ENCODE measurements around the gene TTLL9. TPM values are rescaled to one million over a fixed set of nuclear protein-coding genes. Genes with fewer than 3 reads are reported as not detected.

Gene TTLL9
- total RNA-seq, 2 donors from 2014 or later = 1.2 TPM; not detected in 1

DNA sequence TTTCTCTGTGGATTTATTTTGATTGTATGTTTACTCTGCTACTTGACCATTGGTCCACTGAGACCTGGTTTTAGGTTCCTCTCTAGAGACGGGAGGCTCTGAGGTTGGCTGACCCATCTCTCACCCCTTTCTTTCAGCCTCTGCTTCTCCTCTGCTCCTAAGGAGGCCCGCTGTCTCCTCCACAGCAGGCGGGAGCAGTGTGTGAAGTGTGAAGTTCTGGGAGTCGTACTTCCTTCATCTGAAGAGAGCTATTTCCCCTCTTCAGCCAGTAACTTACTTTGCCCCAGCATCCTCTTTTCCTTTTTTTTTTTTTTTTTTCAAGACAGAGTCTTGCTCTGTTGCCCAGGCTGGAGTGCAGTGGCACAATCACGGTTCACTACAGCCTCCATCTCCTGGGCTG lies 60.3 kb downstream of the TTLL9 start:
- Histone ChIP-seq H3K36me3 (no peaks in the 10 kb centered on the region), H3K4me1 (replicated peaks) (no peaks in the 10 kb centered on the region), H3K9me3 (no peaks in the 10 kb centered on the region), H3K4me3 (no peak overlapping the region), H3K27me3 (replicated peaks; ENCODE audit: insufficient read depth) (no peaks in the 10 kb centered on the region), H3K27ac (no peak overlapping the region)
- TF ChIP-seq, protein P1, sequence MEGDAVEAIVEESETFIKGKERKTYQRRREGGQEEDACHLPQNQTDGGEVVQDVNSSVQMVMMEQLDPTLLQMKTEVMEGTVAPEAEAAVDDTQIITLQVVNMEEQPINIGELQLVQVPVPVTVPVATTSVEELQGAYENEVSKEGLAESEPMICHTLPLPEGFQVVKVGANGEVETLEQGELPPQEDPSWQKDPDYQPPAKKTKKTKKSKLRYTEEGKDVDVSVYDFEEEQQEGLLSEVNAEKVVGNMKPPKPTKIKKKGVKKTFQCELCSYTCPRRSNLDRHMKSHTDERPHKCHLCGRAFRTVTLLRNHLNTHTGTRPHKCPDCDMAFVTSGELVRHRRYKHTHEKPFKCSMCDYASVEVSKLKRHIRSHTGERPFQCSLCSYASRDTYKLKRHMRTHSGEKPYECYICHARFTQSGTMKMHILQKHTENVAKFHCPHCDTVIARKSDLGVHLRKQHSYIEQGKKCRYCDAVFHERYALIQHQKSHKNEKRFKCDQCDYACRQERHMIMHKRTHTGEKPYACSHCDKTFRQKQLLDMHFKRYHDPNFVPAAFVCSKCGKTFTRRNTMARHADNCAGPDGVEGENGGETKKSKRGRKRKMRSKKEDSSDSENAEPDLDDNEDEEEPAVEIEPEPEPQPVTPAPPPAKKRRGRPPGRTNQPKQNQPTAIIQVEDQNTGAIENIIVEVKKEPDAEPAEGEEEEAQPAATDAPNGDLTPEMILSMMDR (IDR thresholded peaks at IDR 0.05) = no peak
- no peak for TF ChIP-seq POLR2AphosphoS5 (IDR thresholded peaks at IDR 0.05)
- no peak for TF ChIP-seq POLR2A (IDR thresholded peaks at IDR 0.05)
- 48% methylated on average over 5 of the region's 5 CpGs for WGBS
- DNase-seq (ENCODE audit: low spot score) = no peak
- intact Hi-C loops (cut with DNase I) = no loop called here

DNA sequence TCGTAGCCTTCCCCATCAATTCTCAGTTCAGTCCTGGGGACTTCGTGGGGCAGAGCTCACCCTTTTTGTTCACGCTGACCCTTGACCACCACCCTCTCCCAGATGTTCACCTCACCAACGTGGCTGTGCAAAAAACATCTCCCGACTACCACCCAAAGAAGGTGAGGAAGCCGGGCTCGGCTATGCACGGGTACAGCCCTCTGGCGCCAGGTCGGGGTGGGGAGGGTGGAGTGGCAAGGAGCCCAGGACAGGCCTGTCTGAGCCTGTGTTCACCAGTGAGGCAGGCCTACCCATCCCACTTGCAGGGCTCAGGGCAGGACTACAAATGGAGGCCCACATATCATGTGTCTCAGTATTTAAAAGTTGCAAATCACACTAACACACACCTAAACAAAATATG lies 63.3 kb downstream of the TTLL9 start:
- Histone ChIP-seq H3K4me1 (replicated peaks) (no peaks in the 10 kb centered on the region), H3K27ac (no peak overlapping the region), H3K9me3 (no peaks in the 10 kb centered on the region), H3K4me3 (no peak overlapping the region), H3K36me3 (no peaks in the 10 kb centered on the region), H3K27me3 (replicated peaks; ENCODE audit: insufficient read depth) (no peaks in the 10 kb centered on the region)
- 81% methylated on average over 10 of the region's 10 CpGs for WGBS
- no peak for TF ChIP-seq POLR2A (IDR thresholded peaks at IDR 0.05)
- TF ChIP-seq, protein P1 (IDR thresholded peaks at IDR 0.05) = no peak
- no peak for TF ChIP-seq POLR2AphosphoS5 (IDR thresholded peaks at IDR 0.05)
- intact Hi-C loops (cut with DNase I) = no loop called here
- DNase-seq (ENCODE audit: low spot score) = no peak

DNA sequence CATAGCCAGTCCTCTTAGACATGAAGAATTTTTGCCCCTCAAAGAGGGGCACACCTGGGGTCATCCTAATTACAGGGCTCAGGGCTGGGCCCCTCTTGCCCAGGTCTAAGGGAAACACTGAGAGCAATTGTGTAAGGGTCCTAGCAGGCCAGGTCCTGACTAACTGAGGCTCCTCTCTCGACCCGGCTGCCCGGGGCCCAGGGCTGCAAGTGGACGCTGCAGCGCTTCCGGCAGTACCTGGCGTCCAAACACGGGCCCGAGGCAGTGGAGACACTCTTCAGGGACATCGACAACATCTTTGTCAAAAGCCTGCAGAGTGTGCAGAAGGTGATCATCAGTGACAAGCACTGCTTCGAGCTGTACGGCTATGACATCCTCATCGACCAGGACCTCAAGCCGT lies 64.1 kb downstream of the TTLL9 start:
- Histone ChIP-seq H3K4me1 (replicated peaks) (no peaks in the 10 kb centered on the region), H3K4me3 (no peak overlapping the region), H3K27me3 (replicated peaks; ENCODE audit: insufficient read depth) (no peaks in the 10 kb centered on the region), H3K36me3 (no peaks in the 10 kb centered on the region), H3K9me3 (no peaks in the 10 kb centered on the region), H3K27ac (no peak overlapping the region)
- no peak for DNase-seq (ENCODE audit: low spot score)
- 89% methylated on average over 14 of the region's 14 CpGs for WGBS
- TF ChIP-seq POLR2AphosphoS5 (IDR thresholded peaks at IDR 0.05) = no peak
- TF ChIP-seq, protein P1 (IDR thresholded peaks at IDR 0.05) = no peak
- no peak for TF ChIP-seq POLR2A (IDR thresholded peaks at IDR 0.05)
- intact Hi-C loops (cut with DNase I) = no loop called here

DNA sequence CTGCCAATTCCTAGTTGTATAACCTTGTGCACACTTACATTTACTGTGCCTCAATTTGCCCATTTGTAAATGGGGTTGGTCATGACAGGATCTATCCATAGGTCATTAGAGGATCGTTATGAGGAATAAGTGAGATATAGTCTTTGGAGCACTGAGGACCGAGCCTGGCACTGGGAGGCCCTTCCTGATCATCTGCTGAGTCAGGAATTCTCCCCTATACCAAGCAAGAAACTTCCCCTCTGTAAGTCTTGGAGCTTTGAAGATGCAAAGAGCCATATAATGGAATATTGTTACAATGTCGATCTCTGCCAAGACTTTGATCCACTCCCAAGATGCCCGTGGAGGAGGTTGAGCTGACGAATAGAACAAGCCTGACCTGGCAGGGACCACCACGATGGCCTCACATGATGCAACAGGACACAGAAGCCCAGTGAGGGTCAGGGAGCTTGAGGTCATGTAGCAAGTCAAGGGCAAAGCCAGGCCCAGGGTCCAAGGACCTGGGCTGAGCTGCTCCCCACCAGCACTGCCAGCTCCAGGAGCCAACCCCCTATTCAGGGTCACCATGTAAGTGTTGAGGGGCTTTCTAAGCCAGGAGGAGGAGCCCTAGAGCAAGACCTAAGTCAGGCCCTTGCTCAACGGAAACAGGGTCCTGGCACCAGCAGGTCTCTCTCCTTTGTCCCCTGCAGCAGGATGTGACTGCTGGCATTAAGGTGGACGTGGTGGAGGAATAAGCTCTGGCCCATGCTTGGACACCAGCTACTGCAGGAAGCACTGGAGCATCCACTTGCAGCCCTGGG lies 64.7 kb downstream of the TTLL9 start:
- Histone ChIP-seq H3K4me3 (no peak overlapping the region), H3K27me3 (replicated peaks; ENCODE audit: insufficient read depth) (no peaks in the 10 kb centered on the region), H3K4me1 (replicated peaks) (no peaks in the 10 kb centered on the region), H3K9me3 (no peaks in the 10 kb centered on the region), H3K36me3 (no peaks in the 10 kb centered on the region), H3K27ac (no peak overlapping the region)
- no peak for DNase-seq (ENCODE audit: low spot score)
- intact Hi-C loops (cut with DNase I) = no loop called here
- no peak for TF ChIP-seq POLR2A (IDR thresholded peaks at IDR 0.05)
- TF ChIP-seq, protein P1 (IDR thresholded peaks at IDR 0.05) = no peak
- TF ChIP-seq POLR2AphosphoS5 (IDR thresholded peaks at IDR 0.05) = no peak
- 75% methylated on average over 8 of the region's 8 CpGs for WGBS

DNA sequence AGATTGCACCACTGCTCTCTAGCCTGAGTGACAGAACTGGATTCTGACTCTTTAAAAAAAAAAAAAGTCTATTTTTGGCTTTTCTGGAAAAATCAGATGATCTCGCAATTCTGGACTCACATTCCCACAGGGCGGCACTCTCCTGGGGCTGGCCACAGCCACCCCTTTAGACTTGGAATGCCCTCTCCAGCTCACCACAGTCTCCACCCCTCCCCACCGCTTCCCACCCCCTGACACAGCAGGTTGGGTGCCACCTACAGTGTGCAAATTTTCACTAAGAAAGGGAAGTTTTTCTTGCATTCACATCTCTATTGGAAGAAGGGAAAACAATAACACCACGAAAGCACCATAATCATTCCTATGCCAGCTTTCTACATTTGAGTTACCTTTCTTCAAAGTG lies 66.0 kb downstream of the TTLL9 start:
- 81% methylated on average over 4 of the region's 4 CpGs for WGBS
- no peaks in the 10 kb centered on the region for H3K4me1 ChIP-seq (replicated peaks)
- H3K4me3 ChIP-seq = no peak overlapping the region
- intact Hi-C loops (cut with DNase I) = no loop called here
- no peak for DNase-seq (ENCODE audit: low spot score)
- no peaks in the 10 kb centered on the region for H3K27me3 ChIP-seq (replicated peaks; ENCODE audit: insufficient read depth)
- no peaks in the 10 kb centered on the region for H3K36me3 ChIP-seq
- H3K27ac ChIP-seq = no peak overlapping the region
- TF ChIP-seq, protein P1 (IDR thresholded peaks at IDR 0.05) = no peak
- TF ChIP-seq POLR2AphosphoS5 (IDR thresholded peaks at IDR 0.05) = no peak
- no peak for TF ChIP-seq POLR2A (IDR thresholded peaks at IDR 0.05)
- no peaks in the 10 kb centered on the region for H3K9me3 ChIP-seq

Data from prostate gland (tissue), 2 donors.